RKO (cell line): ENCODE measurements around the gene NDUFV1.
"Not testable (repeated sequence)": the region's sequence is repeated elsewhere in the genome, so short reads cannot be mapped to it uniquely, and the experiment has no call there.

Source experiments
- DNase-seq: peaks from one replicate; pipeline ENCODE4 v3.0.0-alpha.2; 2016; ENCODE audit warnings: low spot score

The NDUFV1 gene

DNA sequence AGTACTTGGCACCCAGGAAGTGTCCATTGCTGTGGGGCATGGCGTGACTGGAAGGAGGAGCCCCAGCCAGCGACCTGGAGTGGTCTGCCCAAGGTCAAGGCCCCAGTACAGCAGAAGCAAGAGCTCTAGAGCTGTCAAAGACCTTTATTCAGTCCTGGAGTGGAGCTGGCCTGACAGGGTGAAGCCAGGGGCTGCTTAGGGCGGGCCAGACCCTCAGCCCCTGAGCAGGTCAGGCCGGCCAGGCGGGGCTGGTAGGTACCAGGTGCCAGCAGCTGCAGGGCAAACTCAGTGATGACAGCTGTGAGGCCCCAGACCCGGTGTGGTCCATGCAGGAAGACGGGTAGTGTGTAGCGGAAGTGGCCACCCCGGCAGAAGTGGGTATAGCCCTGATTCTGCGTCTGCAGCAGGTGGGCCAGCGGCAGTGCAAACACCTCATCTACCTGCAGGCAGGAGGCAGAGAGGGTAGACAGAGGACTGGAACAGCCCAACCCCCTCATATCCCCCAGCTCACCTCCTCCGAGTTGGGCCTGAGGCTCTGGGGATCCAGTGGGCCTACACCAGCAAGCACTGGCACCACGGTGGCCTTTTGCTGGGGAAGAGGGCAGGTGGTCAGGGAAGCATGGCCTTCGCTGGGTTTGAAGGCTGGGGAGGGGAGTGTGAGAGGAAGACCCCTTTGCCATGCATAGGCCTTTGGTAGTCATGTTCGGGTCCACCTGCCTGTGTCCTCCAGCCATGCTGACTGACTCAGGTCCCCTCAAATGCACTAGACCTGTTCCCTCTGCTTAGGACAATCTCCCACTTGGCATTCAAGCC lies 21.3 kb downstream of the NDUFV1 start:
- DNase-seq, result no peak

GRCh38 chr11:67628710-67629385 lies 22.1 kb downstream of the NDUFV1 start:
- peak; percentile 52 for DNase-seq

- DNase-seq, result peak; percentile 89
Observed at GRCh38 chr11:67629386-67630227, 22.9 kb downstream of the NDUFV1 start, which contains the start of gene NUDT8. TSS of gene NUDT8 (minus strand) at chr11:67629937. CDS start at chr11:67629911, 26 bp downstream.

GRCh38 chr11:67630228-67630942 lies 23.6 kb downstream of the NDUFV1 start:
- DNase-seq, result peak; percentile 98

DNA sequence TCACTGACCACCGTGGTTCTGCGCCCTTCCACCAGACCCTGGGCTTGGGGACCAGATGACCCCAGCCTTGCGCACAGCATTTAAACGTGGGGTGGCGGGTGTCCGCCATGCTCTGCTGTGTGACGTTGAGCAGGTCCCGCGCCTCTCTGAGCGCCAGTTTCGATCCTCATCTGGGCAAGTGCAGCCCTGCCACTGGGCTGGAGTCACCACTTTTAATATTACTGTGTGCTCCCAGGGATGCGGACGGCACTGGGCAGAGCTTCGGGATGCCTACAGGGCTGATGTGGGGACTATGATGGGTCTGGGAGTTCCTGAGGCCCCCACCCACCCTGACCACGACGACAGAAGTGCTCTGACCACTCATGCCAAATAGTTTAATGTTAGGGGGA lies 24.2 kb downstream of the NDUFV1 start:
- DNase-seq, result no peak

DNA sequence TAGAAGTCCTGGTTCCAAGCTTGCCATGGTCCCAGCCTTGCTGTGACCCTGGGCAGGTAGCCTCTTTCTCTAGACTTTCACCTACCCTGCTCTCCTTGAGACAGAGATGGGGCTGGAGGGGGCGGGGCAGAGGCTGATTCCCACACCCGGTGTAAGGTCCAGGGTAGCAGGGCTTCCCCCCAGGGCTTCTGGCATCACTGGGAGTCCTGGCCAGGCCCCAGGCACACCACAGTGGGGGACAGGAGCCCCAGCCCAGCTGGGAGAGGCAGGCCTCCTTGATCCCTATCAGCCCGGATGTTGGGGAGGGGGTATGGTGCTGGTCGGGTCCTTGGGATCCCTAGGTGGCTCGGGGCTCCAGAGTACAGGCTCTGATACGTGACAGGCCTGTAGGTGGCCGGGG lies 24.7 kb downstream of the NDUFV1 start:
- no peak for DNase-seq

DNA sequence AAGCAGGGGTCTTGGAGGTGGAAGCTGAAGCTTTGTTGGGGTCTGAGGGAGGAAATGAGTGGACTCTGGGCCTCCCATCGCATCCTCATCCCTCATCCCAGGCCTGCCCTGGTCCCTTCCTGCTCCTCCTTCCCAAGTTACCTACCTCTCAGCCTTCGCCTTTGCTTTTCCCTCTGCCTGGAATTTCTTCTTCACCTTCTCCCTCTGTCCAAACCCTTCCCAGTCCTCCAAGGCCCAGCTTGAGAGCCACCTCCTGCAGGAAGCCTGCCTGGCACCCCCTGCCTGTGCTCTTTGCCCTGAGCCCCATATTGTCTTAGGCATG lies 25.1 kb downstream of the NDUFV1 start:
- no peak for DNase-seq

- DNase-seq, result no peak
Observed at GRCh38 chr11:67632175-67632981, 25.6 kb downstream of the NDUFV1 start.

DNA sequence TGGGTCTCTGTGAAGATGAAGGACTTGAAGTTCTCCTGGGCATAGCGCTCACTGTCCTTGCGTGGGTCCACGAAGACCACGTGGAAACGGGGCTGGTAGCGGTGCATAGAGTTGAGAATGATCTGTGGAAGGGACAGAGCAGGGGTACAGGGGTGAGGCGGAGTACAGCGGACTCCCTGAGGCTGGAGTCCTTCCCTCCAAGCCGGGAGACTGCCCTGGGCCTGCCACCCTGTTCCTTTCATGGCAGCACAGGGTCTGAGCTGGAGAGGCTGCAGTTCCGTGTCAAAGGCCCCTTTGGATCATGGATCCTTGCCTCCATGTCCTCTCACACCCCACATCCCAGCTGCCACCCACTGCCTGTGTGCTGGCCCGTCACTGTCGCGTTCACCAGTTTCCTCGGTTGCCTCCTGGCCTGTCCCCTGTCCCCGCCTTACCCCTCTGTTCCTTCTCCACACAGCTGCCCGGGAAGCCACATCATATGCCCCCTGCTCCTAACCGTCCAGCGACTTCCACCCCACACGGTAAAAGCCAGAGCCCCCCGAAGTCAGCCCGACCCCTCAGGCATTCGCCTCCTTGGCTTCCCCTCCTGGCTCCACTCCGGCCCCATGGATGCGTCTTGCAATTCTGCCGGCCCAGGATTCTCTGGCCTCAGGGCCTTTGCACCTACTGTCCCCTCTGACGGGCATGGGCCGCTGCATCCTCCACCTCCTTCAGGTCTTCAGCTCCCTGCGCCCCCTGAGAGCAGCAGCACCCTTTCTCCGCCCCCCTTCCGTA lies 26.4 kb downstream of the NDUFV1 start:
- DNase-seq, result no peak

GRCh38 chr11:67633758-67634365 lies 27.1 kb downstream of the NDUFV1 start:
- no peak for DNase-seq

- DNase-seq, result no peak
Observed at GRCh38 chr11:67634366-67635230, 27.9 kb downstream of the NDUFV1 start.

- DNase-seq, result no peak
Observed at GRCh38 chr11:67635231-67635521, 28.4 kb downstream of the NDUFV1 start.

- DNase-seq, result no peak
Observed at GRCh38 chr11:67636962-67637361, 30.2 kb downstream of the NDUFV1 start.

GRCh38 chr11:67637441-67637840 lies 30.7 kb downstream of the NDUFV1 start:
- DNase-seq, result not testable (repeated sequence)

DNA sequence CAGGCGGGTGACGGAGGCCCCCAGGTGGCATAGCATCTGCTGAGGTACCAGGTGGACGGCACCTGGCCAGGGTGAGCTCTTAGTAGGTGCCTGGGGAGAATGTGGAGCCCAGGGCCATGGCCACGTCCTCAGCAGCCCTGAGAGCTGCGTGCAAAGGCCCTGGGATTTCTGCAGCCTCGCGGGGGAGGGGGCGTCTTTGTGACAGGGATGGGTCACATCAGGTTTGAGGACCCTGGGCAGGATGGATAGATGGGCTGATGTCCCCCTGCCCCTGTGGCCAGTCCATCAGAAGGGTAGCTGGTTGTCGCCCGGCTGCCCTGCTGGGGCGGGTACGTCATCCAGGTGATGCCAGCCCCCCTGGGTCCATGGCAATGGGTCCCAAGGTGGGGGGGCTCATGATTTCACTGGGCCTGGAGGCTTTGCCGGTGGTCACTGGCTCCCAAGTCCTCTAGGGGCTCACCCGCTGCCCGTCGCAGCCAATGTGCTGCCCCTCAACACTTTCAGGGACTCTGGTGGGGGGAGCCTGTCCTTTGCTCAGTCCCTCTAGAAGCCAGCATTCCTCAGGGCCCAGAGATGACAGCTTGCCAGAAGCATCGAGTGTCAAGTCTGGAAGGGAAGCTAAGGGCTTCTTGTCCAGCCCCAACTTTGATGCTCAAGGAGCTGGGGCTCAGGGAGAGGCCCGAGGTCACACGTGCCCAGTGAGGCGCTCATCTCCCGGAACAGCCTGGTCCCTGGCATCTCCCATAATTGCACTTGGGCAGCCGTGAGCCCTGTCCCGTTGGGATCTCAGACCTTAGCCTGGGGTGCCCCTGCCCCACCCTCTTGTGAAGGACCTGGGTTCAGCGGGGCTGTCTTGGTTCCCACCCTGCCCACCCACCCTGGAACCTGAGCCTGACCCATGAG lies 32.0 kb downstream of the NDUFV1 start:
- no peak for DNase-seq

GRCh38 chr11:67639438-67639859 lies 32.7 kb downstream of the NDUFV1 start, which contains the start of gene TBX10:
TSS of gene TBX10 (minus strand) at chr11:67639763. CDS start at chr11:67639472, 291 bp downstream.
- DNase-seq, result no peak

DNA sequence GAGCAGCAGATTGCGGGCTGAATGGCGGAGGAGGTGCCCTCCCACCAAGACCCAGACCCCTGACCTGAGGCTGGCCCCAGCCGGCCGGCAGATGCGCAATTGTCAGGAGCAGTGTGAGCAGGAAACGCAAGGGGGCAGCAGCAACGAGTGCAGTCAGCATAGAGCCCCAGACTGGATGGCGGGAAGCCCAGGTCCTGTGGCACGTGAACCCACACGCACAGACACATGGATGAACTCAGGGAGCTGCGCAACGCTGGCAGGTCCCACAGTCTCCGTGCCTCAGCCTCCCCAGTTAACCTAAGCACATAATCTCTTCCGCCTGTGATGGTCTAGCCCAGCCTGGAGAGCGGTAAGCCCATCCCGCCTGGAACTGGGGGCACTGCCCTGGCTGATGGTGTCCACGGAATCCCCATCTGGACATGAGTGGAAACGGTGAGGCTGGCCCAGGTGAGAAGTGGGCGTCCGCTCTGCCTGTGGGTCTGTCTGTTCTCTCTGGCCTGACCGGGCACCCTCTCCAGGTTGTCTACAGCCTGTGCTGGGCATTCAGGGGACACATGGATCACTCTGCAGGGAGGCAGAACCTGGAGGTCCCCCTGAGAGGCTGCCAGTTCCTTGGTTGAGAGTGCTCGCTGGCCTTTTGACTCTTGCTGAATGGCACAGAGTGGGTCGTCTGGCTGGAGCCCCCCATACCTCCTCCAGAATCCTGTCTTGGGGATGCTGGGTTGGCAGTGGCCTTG lies 33.5 kb downstream of the NDUFV1 start:
- DNase-seq, result peak; percentile 37
